Ovary (tissue), 3 donors: Measurements from ENCODE around the gene CREB1.

Experiments used
- POLR2A ChIP-seq: fragments of 450-650 bp; IDR thresholded peaks from one replicate; pipeline ENCODE4 v1.6.1; 2017; ENCODE audit warnings: antibody characterized with exemption, mild to moderate bottlenecking, moderate library complexity
- TF ChIP-seq, protein P1 (sequence below), 3 donors: fragments of 450-650 bp in 2 of 3; fragments of 200-600 bp in 1 of 3; IDR thresholded peaks; one replicate each; pipeline versions ENCODE4 v1.5.1 to v1.8.0; 2016 to 2022; ENCODE audit warnings: antibody characterized with exemption in 3 of 3, mild to moderate bottlenecking in 1 of 3
- donor health status: DM: no; HTN: no; CAD: no.

DNA sequence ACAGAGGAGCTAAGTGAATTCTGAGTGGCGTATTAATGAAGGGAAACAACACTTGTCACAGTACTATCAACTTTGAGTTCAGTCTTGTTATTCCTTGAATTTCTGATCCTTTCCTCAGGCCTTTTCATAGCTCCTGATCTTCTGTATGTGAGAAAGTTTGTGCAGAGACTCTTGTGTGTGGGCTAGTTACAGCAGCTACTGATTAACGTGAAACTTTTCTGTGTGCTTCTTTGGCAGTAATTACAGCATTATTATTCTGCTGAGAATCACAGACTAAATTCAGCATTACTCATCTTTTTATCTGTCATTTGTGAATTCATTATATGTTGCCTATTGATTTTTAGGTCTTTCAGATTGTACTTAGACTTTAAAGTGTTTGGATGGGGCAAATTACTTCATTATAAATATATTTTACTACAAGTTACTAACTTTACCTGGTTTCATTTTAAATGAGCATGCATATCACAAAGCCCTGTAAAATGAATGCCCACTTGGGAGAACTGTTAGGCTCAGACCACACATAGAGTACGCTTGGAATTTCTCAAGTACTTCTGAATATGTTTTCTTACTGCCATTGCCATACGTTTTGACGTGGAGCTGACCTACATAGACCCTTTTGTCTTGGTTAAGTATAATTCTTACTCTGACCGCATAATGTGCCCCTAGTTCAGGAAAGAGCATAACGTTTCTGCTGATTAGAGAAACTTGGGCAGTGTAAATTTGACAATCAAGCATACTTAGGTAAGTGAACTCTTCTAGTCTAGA, 36.2 kb downstream of the CREB1 start:
- TF ChIP-seq, protein P1, sequence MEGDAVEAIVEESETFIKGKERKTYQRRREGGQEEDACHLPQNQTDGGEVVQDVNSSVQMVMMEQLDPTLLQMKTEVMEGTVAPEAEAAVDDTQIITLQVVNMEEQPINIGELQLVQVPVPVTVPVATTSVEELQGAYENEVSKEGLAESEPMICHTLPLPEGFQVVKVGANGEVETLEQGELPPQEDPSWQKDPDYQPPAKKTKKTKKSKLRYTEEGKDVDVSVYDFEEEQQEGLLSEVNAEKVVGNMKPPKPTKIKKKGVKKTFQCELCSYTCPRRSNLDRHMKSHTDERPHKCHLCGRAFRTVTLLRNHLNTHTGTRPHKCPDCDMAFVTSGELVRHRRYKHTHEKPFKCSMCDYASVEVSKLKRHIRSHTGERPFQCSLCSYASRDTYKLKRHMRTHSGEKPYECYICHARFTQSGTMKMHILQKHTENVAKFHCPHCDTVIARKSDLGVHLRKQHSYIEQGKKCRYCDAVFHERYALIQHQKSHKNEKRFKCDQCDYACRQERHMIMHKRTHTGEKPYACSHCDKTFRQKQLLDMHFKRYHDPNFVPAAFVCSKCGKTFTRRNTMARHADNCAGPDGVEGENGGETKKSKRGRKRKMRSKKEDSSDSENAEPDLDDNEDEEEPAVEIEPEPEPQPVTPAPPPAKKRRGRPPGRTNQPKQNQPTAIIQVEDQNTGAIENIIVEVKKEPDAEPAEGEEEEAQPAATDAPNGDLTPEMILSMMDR (IDR thresholded peaks at IDR 0.05): no peak
- TF ChIP-seq POLR2A: no peak
